Astrocyte of the hippocampus (primary cell): Measurements from ENCODE around the gene ADGRV1.
A peak's percentile ranks its signal among the peaks of the same experiment; 100 is the strongest.
"Not testable (repeated sequence)": the region's sequence is repeated elsewhere in the genome, so short reads cannot be mapped to it uniquely, and the experiment has no call there.

Source experiments
- DNase-seq: peaks from one replicate; pipeline ENCODE4 v3.0.0; 2011; ENCODE audit warnings: low read depth, low spot score

Gene ADGRV1

GRCh38 chr5:90810211-90810610 is 251.6 kb downstream of the ADGRV1 start:
- DNase-seq = no peak

GRCh38 chr5:90813392-90813791 is 254.8 kb downstream of the ADGRV1 start:
- no peak for DNase-seq

DNA sequence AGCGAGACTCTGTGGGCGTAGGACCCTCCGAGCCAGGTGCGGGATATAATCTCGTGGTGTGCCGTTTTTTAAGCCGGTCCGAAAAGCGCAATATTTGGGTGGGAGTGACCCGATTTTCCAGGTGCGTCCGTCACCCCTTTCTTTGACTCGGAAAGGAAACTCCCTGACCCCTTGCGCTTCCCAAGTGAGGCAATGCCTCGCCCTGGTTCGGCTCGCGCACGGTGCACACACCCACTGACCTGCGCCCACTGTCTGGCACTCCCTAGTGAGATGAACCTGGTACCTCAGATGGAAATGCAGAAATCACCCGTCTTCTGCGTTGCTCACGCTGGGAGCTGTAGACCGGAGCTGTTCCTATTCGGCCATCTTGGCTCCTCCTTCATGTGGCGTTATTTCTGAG is 263.5 kb downstream of the ADGRV1 start:
- DNase-seq = not testable (repeated sequence)

- no peak for DNase-seq
Observed at GRCh38 chr5:90824436-90824835, 265.8 kb downstream of the ADGRV1 start.

- no peak for DNase-seq
Observed at GRCh38 chr5:90830058-90830457, 271.5 kb downstream of the ADGRV1 start.

DNA sequence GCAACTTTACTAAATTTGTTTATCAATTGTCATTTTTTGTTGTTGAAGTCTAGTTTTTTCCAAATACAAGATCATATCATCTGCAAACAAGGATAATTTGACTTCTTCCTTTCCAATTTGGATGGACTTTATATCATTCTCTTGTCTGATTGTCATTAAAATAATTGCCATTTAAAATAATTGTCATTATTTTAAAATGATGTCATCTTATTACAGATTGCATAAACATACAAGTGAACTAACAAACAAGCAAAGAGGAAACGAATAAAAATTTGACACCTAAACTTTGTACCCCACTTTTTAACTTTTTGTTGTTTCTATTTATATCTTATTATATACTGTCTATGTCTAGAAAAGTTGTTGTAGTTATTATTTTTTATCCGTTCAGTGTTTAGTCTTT is 275.2 kb downstream of the ADGRV1 start:
- DNase-seq = no peak

- DNase-seq = no peak
Observed at GRCh38 chr5:90834711-90835110, 276.1 kb downstream of the ADGRV1 start.

DNA sequence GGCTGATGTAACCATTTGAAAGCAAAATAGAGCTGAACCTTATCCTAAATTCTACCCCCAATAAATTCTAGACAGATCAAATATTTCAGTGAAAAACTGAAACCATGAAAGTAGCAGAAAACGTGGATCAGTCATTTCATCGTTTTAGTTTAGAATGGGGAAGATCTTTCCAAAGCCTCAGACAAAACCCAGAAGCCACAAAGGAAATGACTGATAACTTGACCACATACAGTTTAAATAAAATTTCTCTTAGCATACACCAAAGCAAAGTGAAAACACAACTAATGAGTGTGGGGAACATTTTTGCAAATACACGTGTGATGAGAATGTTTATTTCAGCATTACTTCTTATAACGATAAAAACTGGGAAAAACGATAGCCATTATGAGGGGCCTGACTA is 284.8 kb downstream of the ADGRV1 start:
- DNase-seq = peak; percentile 5

GRCh38 chr5:90844931-90845330 is 286.3 kb downstream of the ADGRV1 start:
- DNase-seq = peak; percentile 29

- DNase-seq = no peak
Observed at GRCh38 chr5:90845723-90846554, 287.3 kb downstream of the ADGRV1 start.

- not testable (repeated sequence) for DNase-seq
Observed at GRCh38 chr5:90847606-90848005, 289.0 kb downstream of the ADGRV1 start.

DNA sequence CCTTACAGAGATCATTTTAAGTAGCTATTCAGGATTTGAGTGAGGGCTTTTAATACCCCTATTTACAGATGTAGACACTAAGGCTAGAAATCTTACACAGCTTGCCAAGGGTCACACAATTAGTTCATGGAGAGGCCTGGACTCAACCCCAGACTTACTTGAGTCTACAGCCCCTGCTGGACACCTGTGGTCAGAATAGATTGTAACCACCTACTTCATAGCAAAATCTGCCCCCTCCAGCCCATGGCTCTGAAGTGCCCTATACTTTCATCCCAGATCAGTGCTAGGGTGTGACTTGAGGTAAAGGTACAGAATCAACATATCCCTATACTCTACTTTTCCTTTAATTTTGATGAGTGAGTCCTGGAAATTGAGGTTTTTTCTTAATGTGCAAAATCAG is 291.3 kb downstream of the ADGRV1 start:
- DNase-seq = no peak

- DNase-seq = no peak
Observed at GRCh38 chr5:90852531-90852930, 293.9 kb downstream of the ADGRV1 start.

- DNase-seq = no peak
Observed at GRCh38 chr5:90853750-90854149, 295.2 kb downstream of the ADGRV1 start.

DNA sequence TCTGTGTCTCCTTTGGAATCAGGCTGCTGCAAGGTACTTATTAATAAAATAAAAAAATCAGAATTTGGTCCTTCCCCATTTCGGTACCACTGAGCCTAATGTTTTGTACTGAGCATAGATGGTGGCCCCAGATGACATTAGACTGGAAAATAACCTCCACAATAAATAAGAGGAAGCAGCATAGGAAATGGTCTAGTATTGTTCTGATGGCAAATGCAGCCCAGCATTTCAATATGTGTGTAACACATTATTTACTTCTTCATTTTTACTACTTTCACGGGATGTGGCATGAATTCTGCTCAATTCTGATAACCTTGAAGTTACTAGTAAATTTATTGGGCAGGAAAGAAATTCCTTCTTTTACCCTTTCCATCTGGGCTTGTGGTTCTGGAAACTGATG is 295.6 kb downstream of the ADGRV1 start:
- no peak for DNase-seq

GRCh38 chr5:90855296-90856010 is 296.9 kb downstream of the ADGRV1 start:
- no peak for DNase-seq

DNA sequence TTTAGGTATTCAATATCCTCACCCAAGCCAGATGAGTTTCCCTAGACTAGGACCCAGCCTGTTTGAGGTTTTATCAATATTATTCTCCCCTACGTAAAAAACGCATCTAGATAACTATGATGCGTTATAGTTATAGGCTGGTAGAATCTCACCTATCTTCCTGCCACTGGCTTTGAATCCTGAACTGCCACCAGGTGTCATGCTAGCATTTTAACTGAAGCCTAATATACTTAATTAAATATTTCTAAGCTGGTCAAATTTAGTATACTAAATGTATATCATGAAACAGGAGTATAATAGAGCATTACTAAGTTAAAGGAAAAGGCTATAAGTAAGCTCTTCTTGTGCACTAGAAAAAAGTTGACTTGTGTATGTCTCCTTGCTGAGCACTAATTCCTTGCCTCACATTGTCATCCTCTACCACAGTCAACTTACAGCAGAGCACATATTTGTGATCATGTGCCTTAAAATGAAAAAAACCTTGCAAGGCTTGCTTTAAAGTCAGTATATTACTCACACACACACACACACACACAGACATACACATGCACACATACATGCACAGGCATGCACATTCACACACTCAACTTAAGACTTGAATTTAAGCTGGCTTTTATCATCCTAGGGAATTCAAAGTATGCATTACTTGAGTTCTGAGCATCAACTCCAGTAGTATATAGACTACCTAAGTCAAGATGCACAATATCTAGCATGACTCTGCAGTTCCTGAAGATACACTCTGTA is 303.4 kb downstream of the ADGRV1 start:
- DNase-seq = no peak

DNA sequence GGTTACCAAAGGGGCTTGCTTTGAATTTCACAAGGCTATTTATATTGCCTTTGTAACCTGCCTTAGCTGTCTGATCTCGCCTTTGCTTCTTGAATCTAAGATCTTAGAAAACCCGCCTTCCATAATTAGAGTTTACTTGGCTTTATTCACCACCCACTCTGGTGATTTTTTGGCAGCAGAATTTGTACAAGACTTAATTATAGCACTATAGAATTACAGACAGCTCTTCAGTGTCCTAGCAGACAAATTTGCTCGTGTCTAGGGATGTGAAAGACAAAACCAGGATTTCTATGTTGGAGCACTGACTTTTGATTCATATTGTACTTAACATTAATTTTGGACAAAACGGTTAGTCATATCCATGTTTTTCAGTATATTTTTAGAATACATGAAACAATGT is 306.6 kb downstream of the ADGRV1 start:
- no peak for DNase-seq

- DNase-seq = peak; percentile 51
Observed at GRCh38 chr5:90866333-90866732, 307.7 kb downstream of the ADGRV1 start.

GRCh38 chr5:90866915-90867731 is 308.5 kb downstream of the ADGRV1 start:
- DNase-seq = peak; percentile 29

DNA sequence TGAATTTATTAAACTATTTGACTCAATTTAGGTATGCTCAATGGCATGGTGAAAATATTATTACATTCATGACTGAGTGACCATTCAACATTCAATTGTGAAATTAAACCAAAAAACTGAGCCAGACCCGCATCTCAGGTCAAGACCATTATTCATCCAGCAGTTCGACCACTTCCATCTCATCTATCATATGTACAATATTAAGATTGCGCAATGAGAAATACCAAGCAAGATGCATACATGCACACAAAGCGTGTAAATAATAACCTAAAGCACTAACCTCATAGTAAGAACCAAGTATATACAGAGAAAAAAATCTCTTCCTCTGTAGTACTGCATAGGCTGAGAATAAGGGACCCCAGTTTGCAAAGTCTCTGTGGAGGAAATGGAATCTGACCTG is 310.2 kb downstream of the ADGRV1 start:
- DNase-seq = no peak
